GM21367 (cell line): Measurements from ENCODE around the gene ZDHHC6.
"Not testable (repeated sequence)": the region's sequence is repeated elsewhere in the genome, so short reads cannot be mapped to it uniquely, and the experiment has no call there.

ENCODE experiments used
- ATAC-seq: cut with Tn5 transposase; IDR thresholded peaks from one replicate; pipeline ENCODE4 v1.9.1; 2021; ENCODE audit not compliant: unreplicated experiment

ZDHHC6 gene

GRCh38 chr10:112446055-112446854 is 459 bp downstream of the ZDHHC6 start:
- ATAC-seq, result no peak

GRCh38 chr10:112442063-112442462 is 4.7 kb downstream of the ZDHHC6 start:
- ATAC-seq, result no peak

GRCh38 chr10:112441520-112441919 is 5.2 kb downstream of the ZDHHC6 start:
- no peak for ATAC-seq

- no peak for ATAC-seq
Observed at GRCh38 chr10:112438356-112438755, 8.4 kb downstream of the ZDHHC6 start.

GRCh38 chr10:112434988-112435619 is 11.6 kb downstream of the ZDHHC6 start:
- ATAC-seq, result no peak

- ATAC-seq, result no peak
Observed at GRCh38 chr10:112433136-112433535, 13.6 kb downstream of the ZDHHC6 start.

- ATAC-seq, result no peak
Observed at GRCh38 chr10:112429654-112430230, 17.0 kb downstream of the ZDHHC6 start.

- ATAC-seq, result no peak
Observed at GRCh38 chr10:112429147-112429546, 17.6 kb downstream of the ZDHHC6 start.

- no peak for ATAC-seq
Observed at GRCh38 chr10:112426111-112426510, 20.6 kb downstream of the ZDHHC6 start.

GRCh38 chr10:112424651-112425050 is 22.1 kb downstream of the ZDHHC6 start:
- no peak for ATAC-seq

- no peak for ATAC-seq
Observed at GRCh38 chr10:112421731-112422130, 25.0 kb downstream of the ZDHHC6 start.

- no peak for ATAC-seq
Observed at GRCh38 chr10:112412696-112413095, 34.0 kb downstream of the ZDHHC6 start.

- ATAC-seq, result no peak
Observed at GRCh38 chr10:112409755-112410154, 37.0 kb downstream of the ZDHHC6 start.

- ATAC-seq, result no peak
Observed at GRCh38 chr10:112409299-112409698, 37.4 kb downstream of the ZDHHC6 start.

- ATAC-seq, result no peak
Observed at GRCh38 chr10:112407696-112408095, 39.0 kb downstream of the ZDHHC6 start.

GRCh38 chr10:112406806-112407205 is 39.9 kb downstream of the ZDHHC6 start:
- not testable (repeated sequence) for ATAC-seq

GRCh38 chr10:112404617-112405016 is 42.1 kb downstream of the ZDHHC6 start:
- ATAC-seq, result no peak

GRCh38 chr10:112402917-112403316 is 43.8 kb downstream of the ZDHHC6 start:
- ATAC-seq, result no peak

GRCh38 chr10:112397592-112397991 is 49.1 kb downstream of the ZDHHC6 start:
- no peak for ATAC-seq

- no peak for ATAC-seq
Observed at GRCh38 chr10:112395809-112396530, 50.7 kb downstream of the ZDHHC6 start.

GRCh38 chr10:112394475-112394875 is 52.2 kb downstream of the ZDHHC6 start:
- no peak for ATAC-seq
